ENCODE data around the gene SORCS2.

Gene SORCS2

DNA sequence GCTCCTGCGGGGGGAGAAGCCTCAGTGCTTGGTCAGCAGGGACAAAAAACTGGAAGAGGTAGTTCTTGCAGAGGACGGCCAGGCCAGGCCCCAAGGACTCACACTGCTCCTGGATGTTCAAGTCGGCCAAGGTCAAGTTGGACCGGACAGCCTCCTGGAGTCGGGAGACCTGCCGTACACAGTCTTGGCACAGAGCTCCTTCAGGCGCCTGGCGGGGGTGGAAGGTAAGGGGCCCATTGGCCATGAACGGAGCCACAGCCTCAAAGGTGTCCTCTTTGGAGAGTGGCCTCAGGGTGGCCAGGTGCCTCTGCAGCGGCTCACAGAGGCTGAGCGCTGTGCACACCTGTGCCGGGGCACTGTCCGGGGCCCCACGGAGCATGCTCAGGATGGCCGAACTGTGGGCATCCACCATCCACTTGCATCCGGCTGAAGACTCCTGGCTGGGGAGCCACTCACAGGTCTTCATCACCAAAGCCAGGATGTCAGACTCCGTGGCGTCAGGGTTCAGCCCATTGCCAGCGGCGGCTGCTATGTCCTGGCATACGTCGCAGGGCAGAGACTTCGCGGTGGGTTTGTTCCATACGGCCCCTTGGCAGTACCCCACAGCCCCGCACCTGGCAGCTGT lies 241.9 kb downstream of the SORCS2 start:
- TF ChIP-seq, protein P1, sequence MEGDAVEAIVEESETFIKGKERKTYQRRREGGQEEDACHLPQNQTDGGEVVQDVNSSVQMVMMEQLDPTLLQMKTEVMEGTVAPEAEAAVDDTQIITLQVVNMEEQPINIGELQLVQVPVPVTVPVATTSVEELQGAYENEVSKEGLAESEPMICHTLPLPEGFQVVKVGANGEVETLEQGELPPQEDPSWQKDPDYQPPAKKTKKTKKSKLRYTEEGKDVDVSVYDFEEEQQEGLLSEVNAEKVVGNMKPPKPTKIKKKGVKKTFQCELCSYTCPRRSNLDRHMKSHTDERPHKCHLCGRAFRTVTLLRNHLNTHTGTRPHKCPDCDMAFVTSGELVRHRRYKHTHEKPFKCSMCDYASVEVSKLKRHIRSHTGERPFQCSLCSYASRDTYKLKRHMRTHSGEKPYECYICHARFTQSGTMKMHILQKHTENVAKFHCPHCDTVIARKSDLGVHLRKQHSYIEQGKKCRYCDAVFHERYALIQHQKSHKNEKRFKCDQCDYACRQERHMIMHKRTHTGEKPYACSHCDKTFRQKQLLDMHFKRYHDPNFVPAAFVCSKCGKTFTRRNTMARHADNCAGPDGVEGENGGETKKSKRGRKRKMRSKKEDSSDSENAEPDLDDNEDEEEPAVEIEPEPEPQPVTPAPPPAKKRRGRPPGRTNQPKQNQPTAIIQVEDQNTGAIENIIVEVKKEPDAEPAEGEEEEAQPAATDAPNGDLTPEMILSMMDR (IDR thresholded peaks at IDR 0.05; ENCODE audit: low read depth, low read length) = no peak
- no peak overlapping the region for H3K4me3 ChIP-seq (ENCODE audit: low read depth, low read length)

DNA sequence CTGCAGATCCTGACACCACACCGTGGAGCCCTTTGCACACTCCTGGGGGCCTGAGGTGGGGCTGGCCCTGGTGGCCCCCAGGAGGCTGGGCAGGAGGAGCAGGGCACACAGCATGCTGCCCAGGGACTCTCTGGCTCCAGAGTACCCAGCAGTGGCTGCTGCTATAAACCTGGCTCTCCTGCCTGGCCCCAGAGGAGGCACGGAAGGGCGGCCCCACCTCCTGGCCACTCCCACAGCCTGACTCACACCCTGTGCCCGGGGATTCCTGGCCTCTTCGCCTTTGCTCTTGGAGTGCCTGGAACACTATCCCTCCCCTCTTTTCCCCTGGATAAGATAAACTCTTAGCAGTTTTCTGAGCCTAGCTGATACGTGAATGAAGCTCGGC lies 242.4 kb downstream of the SORCS2 start, which contains the start of gene PSAPL1:
Gene PSAPL1, minus strand, starts transcription at position 165 of the 385 bp plus-strand sequence. Its CDS starts 51 bp downstream, at position 114.
- H3K4me3 ChIP-seq (ENCODE audit: low read depth, low read length) = no peak within 1 kb of the TSS
- TF ChIP-seq, protein P1 (IDR thresholded peaks at IDR 0.05; ENCODE audit: low read depth, low read length) = no peak

DNA sequence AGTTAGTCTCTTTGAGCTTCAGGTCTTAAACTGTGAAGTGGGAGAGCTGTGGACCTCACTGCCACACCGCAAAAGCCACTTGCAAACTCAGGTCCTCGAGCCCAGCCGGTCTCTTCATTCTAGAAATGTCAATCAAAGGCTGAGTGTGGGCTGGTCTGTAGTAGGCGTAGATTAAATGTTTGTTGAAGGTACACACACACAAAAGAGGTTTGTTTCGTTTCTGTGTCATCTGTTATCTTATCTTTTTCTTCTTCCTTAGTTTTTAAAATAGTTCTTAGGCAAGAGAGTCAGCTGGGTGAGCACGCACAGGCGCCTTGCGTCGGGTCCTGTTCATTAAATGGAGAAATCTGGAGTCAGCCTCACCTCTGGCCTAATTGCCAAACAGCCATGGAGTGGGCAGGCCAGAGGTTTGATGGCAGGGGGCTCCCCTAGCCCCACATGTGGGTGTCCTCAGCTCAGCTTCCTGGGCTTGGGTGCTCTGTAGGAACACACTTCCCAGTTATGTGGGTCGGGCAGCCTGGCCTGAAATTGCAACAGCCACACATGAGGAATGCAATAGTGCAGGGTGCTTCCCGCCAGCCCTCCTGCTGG lies 243.2 kb downstream of the SORCS2 start:
- TF ChIP-seq, protein P1 (IDR thresholded peaks at IDR 0.05; ENCODE audit: low read depth, low read length) = no peak
- no peak overlapping the region for H3K4me3 ChIP-seq (ENCODE audit: low read depth, low read length)

DNA sequence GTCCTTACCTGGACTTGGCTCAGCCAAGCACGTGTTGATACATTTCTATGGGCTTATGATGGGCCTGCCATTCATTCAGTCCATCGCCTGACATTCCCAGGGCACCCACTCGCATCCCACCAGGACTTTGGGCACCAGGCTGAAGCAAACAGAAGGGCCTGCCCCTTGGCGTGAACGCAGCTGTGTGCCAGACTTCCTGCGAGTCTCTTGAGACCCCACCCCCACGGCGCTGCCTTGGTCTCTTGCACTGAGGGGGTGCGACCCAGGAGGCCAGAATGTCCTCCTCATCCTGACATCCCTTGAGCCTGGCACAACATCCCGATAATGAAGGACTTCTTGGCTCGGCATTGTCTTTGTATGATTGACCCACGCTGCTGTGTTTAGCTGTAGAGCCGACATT lies 243.9 kb downstream of the SORCS2 start:
- TF ChIP-seq, protein P1 (IDR thresholded peaks at IDR 0.05; ENCODE audit: low read depth, low read length) = no peak
- no peak overlapping the region for H3K4me3 ChIP-seq (ENCODE audit: low read depth, low read length)

DNA sequence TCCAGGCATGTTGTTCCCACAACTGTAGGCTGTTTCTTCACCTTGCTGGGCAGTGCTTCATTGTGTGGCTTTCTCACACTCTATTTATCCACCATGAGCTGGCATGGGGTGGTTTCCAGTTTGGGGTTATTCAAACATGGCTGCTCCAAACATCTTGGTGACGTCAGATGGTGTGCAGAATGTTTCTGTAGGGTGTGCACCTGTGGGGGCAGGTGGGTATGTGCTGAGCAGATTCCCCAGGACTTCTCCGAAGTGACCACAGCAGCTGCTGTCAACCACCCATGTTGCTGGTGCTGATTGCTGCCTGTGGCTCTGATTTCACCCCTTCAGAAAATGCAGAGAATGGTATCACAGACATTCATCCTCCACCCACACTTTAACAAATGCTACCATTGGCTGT lies 247.4 kb downstream of the SORCS2 start:
- TF ChIP-seq, protein P1 (IDR thresholded peaks at IDR 0.05; ENCODE audit: low read depth, low read length) = no peak
- H3K4me3 ChIP-seq (ENCODE audit: low read depth, low read length) = no peak overlapping the region

DNA sequence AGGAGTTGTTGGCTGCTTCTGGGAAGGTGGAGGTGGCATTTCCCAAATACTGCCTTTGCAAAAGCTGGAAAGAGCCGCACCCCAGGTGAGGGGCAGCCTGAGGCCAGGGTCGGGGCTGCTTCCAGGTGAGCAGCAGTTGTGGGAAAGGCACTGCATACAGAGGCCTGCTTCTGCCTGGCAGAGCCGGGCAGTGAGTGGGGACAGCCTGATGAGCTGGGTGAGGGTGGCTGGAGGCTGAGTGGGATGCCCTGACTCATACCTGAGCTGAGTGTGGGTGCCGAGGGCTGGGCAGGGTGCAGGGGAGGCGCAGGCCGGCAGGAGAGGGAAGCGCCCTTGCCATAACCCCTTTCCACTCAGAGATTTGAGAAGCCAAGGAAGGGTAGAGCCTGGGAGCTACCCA lies 248.9 kb downstream of the SORCS2 start:
- TF ChIP-seq, protein P1 (IDR thresholded peaks at IDR 0.05; ENCODE audit: low read depth, low read length) = no peak
- H3K4me3 ChIP-seq (ENCODE audit: low read depth, low read length) = no peak overlapping the region

DNA sequence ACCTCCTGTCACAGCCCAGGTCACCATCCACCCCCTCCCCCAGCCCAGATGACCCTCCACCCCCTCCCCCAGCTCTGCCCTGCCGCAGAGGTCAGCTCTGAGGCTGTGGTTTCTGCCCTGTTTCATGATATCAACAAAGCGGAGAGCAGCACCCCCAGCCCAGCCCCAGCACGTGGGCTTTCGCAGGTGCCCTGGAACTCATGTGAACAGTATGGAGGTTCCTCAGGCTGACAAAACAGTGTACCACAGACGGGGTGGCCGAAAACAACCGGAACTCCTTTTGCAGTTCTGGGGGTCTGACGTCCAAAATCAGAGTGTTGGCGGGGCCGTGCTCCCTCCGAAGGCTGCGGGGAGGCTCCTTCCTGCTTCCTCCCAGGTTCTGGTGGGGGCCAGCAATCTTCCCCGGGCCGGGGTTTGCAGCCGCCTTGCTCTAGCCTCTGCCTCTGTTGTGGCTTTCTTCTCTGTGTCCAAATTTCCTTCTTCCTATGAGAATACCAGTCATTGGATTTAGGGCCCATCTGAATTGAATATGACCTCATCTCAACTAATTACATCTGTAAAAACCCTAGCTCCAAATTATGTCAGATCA lies 250.3 kb downstream of the SORCS2 start:
- H3K4me3 ChIP-seq (ENCODE audit: low read depth, low read length) = no peak overlapping the region
- TF ChIP-seq, protein P1 (IDR thresholded peaks at IDR 0.05; ENCODE audit: low read depth, low read length) = no peak

Measured in WI38 (cell line).